Suppressor macrophage treated with lipopolysaccharide for 1 hour (primary cell): ENCODE results near the gene CDH23.
A peak's percentile ranks its signal among the peaks of the same experiment; 100 is the strongest.

Experiments used
- DNase-seq, 3 donors: peaks; one replicate each; pipeline ENCODE4 v3.0.0-alpha.2; 2020 to 2022

Gene CDH23

GRCh38 chr10:71569775-71570588 is 173.3 kb downstream of the CDH23 start:
- DNase-seq: peak; percentile 75 to 88 (median 84)

GRCh38 chr10:71571460-71572175 is 174.9 kb downstream of the CDH23 start:
- DNase-seq: no peak

- no peak for DNase-seq
These were observed 176.2 kb downstream of the CDH23 start for GRCh38 chr10:71572962-71573361.

DNA sequence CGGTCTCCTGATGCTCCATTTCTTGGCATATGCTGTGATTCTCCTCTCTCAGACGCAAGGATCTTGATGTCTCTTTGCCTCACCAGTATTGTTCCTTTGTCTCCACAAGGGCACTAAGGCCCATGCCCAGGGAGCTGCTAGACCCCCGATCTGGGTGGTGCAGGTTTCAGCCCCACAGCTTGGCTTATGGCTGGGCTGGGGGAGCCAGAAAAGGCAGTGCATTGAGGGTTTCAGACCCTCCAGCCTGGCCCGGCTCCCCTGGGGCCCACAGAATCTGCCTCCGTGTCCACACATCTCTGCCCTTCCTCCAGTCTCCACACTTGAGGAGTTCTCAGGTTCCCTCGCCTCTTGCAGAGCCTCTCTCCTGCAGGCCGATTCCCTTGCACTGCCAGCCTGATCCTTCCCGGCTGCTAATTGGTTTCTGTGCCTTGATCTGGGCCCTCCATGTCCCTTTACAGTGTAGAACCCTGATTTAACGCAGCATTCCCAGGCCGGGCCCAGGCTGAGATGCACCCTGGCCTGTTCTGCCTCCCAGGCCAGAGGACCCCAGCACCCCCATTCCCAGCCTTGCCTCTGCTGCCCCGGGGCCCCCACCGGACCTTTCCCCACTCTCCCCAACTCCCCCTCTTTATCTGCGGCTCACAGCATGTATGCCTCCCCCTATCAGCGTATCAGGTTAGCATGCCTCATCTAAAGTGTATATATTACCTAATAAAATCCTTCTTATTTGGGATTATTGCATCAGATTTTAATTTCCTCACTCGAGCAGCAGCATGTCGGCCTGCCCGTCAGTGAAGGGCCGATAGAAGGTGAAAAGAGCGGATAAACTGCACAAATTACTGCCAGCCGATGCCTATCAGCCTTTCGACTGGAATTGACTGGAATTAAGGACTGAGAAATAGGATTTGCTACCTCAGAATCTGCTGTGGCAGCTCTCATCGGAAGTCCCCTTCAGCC is 177.1 kb downstream of the CDH23 start:
- no peak for DNase-seq

GRCh38 chr10:71575451-71575850 is 178.7 kb downstream of the CDH23 start:
- no peak for DNase-seq

DNA sequence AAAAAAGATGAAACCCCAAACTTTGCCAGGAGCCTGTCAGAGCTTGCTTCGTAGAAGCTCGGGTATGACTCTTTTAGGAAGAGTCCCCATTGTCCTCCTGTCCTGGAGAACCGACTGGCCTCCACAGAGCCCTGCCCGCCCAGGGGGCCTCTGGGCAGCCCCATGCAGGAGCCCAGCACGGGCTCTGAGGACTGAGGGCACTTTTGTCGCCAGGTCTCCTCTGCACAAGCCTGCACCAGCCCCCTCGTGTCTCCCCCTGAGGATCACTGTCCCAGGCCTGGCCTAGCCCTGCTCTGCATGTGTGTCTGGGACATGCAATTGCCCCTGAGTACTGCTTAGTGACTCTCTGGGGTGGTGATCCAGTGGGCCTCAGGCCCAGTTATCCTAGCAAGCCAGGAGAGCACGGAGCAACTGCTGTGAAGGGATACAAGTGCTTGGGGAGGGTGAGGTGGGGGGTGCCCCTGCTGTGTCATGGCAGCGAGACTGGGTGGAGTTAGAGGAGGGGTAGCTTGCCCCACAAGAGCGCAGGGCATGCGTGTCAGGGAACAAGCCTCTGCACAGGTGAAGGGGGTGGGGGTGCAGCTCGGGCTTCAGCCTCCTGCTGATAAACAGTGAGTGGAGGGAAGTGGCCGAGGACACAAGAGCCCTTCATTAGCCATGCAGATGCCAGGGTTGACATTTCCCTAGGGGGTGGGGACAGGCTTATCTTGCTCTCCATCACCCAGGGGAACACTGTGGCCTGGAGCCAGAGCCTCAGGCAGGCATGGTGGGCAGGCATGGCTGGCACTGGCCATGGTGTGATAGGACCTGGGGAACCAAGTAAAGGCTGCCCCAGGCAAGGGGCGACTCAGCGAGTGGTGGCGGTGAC is 179.4 kb downstream of the CDH23 start:
- no peak for DNase-seq

GRCh38 chr10:71576842-71577241 is 180.1 kb downstream of the CDH23 start:
- no peak for DNase-seq

DNA sequence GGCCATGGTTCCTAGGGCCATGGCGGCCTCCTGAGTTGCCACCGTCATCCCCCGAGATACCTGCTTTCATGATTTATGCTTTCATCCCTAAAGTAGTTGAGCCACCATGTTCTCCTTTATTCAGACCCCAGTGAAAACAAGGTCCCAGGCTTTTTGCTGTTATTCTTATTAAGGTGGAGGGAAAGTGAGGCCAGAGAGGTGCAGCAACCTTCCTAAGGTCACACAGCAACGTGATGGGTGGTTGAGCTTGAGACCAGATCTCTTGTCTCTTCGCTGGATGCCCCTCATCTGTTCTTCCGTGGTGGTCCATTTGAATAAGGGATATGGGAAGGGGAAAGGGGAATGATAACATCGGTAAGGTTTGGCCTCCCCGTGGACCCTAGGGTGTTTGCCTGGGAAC is 180.6 kb downstream of the CDH23 start:
- DNase-seq: no peak

DNA sequence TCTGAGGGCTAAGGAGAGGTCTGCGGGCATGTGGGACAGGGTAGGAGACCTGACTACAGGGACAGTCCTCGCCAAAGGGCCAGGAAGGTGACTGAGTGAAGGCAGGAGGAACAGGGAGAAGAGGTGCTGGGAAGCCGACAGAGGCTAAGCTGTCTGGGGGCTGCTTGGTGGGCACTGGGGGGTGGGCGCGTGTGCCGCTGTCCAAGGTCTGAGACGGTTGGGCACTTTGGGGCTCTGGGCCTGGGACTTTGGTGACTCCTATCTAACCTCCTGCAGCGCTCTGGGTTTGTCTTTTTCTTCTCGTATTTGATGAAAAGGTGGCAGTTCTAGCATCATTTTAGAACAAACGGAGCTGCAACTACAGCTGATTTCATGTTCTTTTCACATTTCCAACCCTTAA is 181.3 kb downstream of the CDH23 start:
- no peak for DNase-seq

DNA sequence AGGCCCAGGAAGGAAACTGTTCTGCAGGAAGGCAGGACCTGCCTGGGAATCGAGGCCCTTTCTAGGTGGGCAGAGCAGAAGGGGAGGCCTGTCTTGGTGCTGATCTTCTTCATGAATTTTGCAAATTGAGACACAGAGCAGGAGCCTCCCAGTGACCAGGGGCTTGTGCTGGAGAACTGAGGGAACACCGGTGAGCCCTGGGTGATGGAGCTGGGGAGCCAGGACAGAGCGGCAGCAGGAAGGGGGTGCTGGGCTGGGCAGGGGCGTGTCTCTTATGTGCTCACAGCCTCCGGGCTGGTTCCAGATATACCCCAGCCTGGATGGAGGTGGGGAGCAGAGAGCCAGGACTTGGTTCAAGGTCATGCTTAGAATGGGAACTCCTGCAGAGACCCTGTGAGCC is 182.9 kb downstream of the CDH23 start:
- DNase-seq: no peak

DNA sequence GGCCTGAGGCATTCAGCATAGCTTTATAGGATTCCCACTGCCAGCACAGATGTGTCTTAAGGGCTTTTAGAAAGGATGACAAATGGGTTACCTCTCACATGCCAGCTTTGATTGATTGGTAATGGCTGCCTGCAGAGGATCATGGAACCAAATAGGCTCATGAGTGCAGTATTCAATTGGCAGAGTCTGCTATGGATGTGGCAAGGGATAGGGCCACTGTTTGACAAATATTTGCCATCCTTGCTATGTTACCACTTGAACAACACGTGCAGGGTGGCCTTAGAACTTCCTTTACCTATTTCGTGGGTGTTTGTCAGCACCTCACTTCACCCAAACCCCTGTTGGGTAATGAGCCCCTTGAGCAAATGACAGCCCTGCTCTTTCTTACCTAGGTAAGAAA is 183.7 kb downstream of the CDH23 start:
- DNase-seq: no peak

DNA sequence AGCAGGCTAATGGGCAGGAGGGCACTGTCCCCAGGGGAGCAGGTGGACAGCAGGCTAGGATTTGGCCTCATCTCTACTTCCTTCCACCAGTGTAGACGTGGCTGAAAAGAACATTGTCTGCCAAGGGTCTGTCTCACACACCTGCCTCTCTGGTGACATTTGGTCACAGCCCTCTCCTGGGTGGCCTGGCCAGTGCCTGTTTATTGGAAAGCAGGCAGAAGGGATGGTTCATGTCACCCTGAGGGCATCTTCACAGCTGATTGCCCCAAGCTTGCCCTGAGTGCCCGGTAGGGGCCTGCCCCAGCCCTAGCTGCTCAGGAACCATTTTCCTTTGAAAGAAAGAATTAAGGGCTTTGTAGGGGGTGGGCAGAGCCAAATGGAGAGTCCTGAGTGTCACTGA is 184.2 kb downstream of the CDH23 start:
- DNase-seq: no peak

- no peak for DNase-seq
These were observed 184.7 kb downstream of the CDH23 start for GRCh38 chr10:71581376-71581775.

GRCh38 chr10:71582019-71582418 is 185.3 kb downstream of the CDH23 start:
- peak in 2 of 3 donors; percentile 46 to 57 for DNase-seq

DNA sequence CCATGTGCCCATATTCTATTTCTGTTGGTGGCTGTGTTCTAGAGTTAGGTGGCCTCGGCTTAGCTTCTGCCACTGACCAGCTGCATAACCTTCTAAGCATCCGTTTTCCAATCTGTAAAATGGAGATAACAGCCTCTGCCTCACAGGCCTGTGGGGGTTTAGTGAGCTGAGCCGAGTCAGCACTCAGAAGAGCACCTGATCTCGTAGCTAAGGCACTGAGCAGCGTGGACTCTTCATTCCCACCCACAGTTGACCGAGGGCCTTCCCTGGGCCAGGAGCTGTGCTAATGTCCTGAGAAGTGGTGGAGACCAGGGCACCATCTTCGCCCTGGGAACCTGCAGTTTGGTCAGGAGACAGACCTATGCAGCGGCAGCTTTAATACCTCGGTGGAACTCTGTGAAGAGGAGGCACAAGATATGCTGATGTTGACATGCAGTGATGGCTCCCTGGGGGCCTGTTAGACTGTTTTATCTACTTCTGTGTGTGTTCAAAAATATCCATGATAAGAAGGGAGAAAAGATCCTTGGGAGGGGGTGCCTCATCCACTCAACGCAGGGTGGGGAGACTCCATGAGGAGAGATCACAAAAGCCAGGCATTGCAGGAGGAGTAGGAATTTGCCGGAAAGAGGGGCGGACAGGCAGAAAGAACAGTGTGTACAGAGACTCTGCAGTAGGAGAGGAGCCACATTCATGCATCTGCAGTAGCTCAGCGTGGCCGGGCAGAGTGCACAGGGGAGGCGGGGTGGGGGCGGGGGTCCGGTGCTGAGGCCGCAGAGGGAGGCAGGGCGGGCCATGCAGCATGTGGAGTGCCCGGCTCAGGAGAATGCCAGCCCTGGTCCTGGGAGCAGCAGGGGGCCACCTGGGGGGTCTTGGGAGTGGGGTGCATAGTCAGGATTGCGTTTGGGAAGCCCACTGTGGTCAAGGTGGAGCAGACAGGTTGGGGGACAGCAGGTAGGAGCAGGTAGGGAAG is 186.1 kb downstream of the CDH23 start:
- DNase-seq: no peak

DNA sequence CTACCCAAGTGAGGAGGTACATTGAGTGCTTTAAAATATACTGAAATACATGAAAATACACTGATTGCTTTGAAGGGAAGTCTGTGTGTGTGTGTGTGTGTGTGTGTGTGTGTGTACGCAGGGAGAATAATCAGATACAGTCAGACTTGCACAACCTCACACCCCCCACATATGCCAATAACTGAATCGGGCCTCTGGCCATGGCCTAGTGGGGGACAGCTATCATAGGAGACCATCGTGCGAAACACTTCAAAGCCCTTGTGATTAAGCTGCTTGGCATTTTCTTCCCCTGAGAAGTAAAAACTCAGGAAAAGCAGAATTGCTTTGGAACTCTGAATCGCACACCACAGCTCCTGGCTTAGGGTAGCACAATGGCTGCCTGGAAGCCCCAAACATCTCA is 187.7 kb downstream of the CDH23 start:
- DNase-seq: no peak

DNA sequence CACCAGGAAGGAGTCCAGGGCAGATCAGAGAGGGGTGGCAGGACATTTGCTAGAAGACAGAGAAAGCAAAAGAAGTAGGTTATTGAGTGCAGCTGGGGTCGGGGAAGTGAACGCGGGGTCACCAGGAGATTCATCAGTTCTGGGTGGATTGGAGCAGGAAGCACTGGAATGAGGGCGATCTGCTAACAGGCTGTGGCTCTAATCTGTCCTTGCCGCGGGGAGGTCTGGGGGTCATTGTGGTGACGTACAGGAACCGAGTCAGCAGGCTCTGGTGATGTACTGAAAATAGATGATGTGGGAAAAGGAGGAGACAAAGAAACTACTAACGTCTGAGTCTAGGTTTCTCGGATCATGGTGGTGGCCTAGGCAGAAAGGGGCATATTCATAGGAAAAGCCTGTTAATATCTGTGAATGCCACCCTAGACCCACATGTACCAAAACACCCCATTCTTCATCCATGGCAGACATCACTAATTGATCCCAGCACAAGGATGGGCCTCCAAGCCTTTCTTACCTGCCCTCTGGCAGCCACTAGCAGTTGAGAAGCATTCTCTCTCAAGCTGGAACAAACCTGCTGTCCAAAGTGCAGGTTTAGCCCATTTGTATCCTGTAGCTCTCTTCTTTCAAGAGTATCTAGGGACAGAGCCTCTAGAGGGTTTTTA is 188.3 kb downstream of the CDH23 start:
- DNase-seq: peak in 1 of 3 donors; percentile 40

- DNase-seq: peak in 2 of 3 donors; percentile 42 to 58
These were observed 189.0 kb downstream of the CDH23 start for GRCh38 chr10:71585564-71586290.

DNA sequence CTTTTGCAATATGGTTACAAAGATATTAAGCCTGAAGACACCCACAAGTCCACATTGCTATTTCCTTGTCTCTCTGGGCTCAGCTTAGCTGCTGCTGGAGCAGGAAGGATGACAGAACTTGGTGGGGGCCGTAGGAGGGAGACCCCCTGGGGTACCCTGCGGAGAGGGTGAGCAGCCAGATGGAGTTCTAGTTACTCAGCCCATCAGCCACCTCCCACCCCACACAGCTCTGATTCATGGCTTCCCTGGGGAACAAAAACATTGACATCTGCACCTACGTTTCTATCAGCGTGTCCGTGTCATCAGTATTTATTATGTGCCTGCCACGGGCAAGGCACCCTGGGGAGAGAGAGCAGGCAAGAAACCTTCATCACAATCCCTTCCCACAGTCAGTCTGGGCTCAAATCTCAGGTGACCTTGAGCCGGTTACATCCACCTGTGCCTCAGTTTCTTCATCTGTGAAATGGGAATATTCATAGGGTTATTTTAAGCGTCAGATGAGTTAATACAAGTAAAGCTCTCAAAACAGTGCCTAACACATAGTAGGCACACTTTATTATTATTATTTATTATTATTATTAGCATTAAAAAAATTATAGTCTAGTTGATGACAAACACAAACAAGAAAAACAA is 191.3 kb downstream of the CDH23 start:
- no peak for DNase-seq
